HK-2 (cell line): ENCODE results near the gene NAP1L4.

Experiments used
- DNase-seq: peaks from one replicate; pipeline ENCODE4 v3.0.0-alpha.2; 2018; ENCODE audit not compliant: unreplicated experiment

Gene NAP1L4

GRCh38 chr11:3010521-3011275 lies 18.6 kb upstream of the NAP1L4 start:
- DNase-seq: no peak

DNA sequence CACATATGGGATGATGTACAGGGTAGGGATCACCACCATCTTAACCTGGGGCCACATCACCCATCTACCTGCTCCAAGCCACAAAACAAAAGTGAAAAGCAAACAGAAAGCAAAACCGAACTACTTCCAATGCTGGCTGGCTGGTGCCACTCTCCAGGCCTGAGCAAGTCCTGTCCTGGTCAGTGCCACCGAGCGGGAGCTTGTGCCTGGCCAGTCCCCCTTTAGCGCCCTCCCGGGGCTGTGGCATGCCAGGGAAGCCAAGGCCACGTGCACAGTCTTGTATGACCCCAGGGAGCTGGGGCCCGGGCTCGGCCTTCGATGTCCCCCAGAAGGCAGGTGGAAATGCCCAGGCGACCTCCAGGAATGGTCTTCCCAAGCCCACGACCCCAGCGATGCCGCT lies 17.9 kb upstream of the NAP1L4 start:
- DNase-seq: no peak

DNA sequence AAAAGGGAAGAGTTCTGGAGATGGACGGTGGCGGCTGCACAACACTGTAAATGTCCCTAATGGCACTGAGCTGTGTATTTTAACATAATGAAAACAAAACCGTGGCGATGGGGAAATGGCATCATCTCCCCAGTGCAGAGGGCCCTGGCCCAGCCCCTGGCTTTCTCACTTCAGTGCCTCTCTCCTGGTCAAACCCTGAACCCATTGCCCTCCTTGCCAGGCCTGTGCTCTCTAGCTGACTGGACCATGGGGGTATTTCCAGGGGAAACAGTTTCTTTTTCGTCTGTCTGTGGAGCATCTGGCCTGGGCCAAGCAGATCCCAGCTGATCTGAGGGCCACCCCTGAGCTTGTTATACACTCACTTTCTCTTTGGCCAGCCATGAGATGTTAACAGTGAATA lies 17.4 kb upstream of the NAP1L4 start:
- DNase-seq: no peak

GRCh38 chr11:3008746-3009336 lies 16.7 kb upstream of the NAP1L4 start:
- DNase-seq: no peak

GRCh38 chr11:3007404-3008010 lies 15.4 kb upstream of the NAP1L4 start:
- no peak for DNase-seq

- DNase-seq: no peak
Measured at GRCh38 chr11:3006505-3007260, 14.6 kb upstream of the NAP1L4 start.

DNA sequence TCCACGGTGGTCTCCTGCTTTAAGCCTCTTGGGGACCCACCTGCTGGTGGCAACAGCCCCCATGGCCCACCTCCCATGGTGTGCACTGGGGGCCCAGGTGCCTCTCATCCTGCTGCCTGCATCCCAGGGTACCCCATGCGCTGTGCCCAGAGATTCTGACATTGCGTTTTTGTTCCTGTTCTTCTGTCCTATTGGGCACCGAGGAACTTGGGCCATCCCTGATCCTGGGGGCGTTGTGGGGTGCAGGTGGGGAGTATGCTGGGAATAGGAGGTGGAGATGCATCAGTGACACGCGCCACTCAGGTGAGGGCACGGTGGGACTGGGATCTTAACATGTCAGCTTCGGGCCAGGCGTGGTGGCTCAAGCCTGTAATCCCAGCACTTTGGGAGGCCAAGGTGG lies 12.4 kb upstream of the NAP1L4 start:
- DNase-seq: no peak

- no peak for DNase-seq
Measured at GRCh38 chr11:3003396-3004231, 11.5 kb upstream of the NAP1L4 start.

GRCh38 chr11:3002871-3003270 lies 10.7 kb upstream of the NAP1L4 start:
- no peak for DNase-seq

DNA sequence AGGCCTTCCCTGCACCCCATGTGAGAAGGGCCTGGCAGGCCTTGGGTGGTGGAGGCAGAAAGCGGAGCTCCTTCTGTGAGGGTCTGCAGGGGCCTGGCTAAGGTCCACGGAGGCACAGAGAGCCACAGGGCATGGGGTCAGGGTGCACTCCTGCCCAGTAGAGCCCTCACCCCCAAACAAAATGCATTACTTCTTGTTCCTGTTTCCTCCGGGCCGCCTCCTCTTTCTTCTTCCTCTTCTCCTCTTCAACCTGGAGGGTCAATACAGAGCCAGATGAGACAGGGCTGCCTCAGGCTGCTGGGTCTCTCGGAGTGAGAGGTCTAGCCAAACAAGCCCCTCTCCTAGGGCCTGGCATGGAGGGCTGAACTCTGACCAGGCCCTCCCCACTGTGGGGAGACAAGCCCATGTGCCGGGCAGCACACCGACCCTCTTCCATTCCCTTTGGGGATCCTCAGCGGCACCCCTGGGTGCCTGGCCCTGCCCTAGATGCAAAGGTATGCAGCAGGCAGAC lies 10.3 kb upstream of the NAP1L4 start:
- DNase-seq: no peak

DNA sequence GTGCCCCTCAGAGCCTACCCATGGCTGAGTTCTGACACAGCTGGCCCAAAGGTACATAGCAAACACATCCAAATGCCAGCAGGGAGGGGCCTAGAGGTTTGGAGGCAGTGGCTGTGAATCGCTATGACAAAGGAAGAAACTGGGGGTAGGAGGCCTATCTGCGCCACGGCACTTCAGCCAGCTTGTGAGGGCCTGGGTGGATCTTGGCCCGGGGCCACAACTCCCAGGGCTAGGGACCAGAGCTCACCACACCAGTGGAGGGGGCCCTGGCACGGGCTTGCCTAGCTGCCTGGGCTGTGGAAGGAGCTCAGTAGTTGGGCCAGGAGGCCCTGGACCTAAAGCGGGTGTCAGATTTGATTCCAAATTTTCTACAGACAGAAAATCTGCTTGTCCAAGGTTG lies 9.4 kb upstream of the NAP1L4 start:
- no peak for DNase-seq

DNA sequence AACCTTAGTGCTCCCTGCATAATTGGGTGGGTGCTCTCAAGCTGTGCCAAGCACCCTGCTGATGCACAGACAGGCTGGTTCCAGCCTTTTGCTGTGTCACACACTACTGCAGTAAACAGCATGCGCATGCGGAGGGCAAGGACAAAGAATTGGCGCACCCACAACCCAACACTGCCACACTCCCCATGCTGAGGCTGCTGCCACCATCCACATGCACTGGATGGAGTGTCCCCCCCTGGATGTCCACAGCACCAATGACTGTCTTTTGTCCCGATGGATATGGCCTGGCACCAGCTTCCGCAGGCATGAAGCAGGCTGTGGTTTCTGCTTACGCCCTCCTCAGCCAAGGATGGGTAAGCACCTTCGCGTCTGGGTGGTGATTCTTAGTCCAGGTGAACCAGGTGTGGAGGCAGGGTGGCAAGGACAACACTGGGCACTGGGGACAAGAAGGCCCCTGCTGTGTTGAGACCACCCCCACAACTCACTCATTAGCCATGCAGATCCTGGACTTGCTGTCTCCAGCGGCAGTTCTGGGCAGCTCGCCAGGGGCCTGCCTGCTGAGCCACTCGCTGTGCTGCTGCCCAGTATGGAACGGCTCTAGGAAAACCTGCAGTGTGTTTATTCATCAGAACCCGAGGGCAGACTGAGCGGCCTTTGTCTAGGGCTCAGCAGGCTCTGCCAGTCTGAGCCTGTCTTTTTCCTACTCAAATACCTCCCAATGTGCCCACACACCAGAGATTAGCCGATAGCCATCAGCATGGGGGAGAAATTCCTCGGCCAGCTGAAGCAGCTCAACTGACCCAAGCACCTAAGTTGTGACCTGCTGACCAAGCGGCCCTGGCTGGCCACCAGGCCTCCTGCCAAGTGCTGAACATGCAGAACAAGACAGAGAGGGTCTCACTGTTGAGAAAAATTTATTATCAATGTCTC lies 8.2 kb upstream of the NAP1L4 start:
- no peak for DNase-seq

DNA sequence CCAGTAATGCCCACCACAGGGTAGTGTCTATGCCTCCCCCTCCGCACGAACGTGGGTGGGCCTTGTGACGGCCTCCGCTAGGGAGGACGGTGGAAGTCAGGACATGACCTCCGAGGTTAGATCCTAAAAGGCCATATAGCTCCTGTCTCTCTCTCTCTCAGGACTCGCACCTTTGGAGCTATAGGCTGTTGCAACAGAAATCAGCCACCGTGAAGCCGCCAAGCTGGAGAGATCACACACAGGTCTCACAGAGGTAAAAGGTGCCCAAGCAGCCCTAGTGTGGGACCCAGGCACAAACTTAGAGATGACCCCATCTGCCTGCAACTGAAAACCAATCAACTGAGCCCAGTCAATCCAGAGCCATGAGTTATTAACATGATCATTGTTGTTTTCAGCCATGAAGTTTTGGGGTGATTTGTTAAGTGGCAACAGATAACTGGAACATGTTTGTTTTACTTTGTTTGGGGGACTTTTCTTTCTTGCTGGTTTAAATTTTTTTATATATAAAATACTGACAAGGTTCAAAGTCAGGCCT lies 7.4 kb upstream of the NAP1L4 start:
- no peak for DNase-seq

DNA sequence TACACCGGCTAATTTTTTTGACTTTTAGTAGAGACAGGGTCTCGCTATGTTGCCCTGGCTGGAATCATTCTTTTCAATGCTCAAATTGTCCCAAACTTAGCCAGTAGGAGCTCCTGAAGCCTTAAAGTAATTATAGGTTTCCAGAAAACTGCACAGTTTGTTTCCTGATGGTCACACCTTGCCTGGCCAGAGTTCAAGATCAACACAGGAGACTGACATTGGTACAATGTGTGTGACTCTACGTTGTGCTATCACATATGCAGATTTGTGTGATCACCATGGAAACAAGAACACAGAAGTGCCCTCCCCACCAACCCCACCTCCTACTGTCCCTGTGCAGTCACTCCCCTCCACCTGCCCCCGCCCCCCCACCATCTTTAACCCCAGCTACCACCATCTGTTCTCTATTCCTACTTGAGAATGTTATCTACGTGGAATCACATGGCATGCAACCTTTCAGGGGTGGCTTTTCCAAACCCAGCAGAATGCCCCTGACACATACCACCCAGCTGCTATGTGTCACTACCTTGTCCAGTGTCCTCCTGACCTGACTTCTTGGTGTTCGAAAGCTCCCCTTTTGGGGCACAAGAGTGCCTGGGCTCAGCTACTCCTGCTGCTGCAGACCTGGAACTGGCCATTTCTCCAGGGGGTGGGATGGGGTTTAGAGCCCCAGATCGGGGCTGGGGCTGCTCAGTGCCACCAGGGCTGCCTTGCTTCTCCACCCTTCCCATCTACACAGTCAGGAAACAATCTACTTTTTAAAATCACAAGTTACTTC lies 6.1 kb upstream of the NAP1L4 start:
- no peak for DNase-seq

DNA sequence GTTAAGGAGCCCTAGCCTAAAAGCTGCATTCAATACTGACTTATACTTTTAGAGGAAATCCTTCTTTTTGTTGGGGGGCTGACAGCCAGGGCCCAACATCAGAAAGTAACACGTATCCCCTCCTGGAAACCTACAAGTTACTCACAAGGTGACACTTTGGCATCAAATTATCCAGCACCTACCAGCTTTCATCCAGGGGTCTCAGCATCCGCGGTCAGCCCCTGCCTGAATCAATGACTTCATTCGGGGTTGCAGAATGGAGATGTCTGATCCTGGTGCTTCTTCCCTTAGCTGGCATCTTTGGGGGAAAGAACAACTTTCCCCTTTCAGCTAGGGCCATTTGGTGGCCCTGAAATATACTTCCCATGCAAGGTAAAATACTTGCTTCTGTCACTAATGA lies 5.3 kb upstream of the NAP1L4 start:
- no peak for DNase-seq

GRCh38 chr11:2996976-2997375 lies 4.8 kb upstream of the NAP1L4 start:
- no peak for DNase-seq

GRCh38 chr11:2995893-2996554 lies 3.9 kb upstream of the NAP1L4 start:
- no peak for DNase-seq

GRCh38 chr11:2995031-2995561 lies 3.0 kb upstream of the NAP1L4 start:
- DNase-seq: no peak

GRCh38 chr11:2994336-2994730 lies 2.2 kb upstream of the NAP1L4 start:
- no peak for DNase-seq
